Activated naive CD8-positive, alpha-beta T cell treated with anti-CD3 and anti-CD28 coated beads, Interleukin-2, amount 10 ng/mL, durations not matched to agents 7 days and 5 days (primary cell): ENCODE results near the gene RUSC2. TPM values are rescaled to one million over a fixed set of nuclear protein-coding genes. Genes with fewer than 3 reads are reported as not detected.

Experiments
- total RNA-seq, 2 experiments: library from RNA; stranded (reverse); gene quantifications; one replicate each; pipeline ENCODE4 v1.2.3, GENCODE V29; 2021

Gene RUSC2
- total RNA-seq, 2 experiments from 2014 or later: 2.1 to 2.3 TPM

Other genes starting within 250 kb of the RUSC2 start
- 10 to 100 TPM; 42.2 to 42.8 TPM for gene TESK1, start 115.2 kb downstream of the RUSC2 start, total RNA-seq
- 10 to 100 TPM; 15.3 to 18.4 TPM for gene CD72, start 128.3 kb downstream of the RUSC2 start, total RNA-seq
- 100 to 1,000 TPM; 174 to 195 TPM for gene SIT1, start 160.8 kb downstream of the RUSC2 start, total RNA-seq
- gene RMRP, start 167.9 kb downstream of the RUSC2 start, total RNA-seq: over 10,000 TPM; 10,447 to 10,452 TPM
- gene CCDC107, start 168.2 kb downstream of the RUSC2 start, total RNA-seq: 10 to 100 TPM; 32.7 to 36.3 TPM
- gene ARHGEF39, start 175.1 kb downstream of the RUSC2 start, total RNA-seq: 10 to 100 TPM; 13.1 to 13.4 TPM
- 1 to 10 TPM in 1 of 2 experiments, under 1 TPM in 1; 0.86 to 1.2 TPM for gene CA9, start 183.8 kb downstream of the RUSC2 start, total RNA-seq
- 10 to 100 TPM; 35.7 to 36.9 TPM for gene TPM2, start 199.8 kb downstream of the RUSC2 start, total RNA-seq
- gene TLN1, start 242.1 kb downstream of the RUSC2 start, total RNA-seq: 100 to 1,000 TPM; 381 to 388 TPM
- gene CREB3, start 242.6 kb downstream of the RUSC2 start, total RNA-seq: 10 to 100 TPM; 21.1 to 24.1 TPM